ENCODE measurements around the gene TBX6. TPM values are rescaled to one million over a fixed set of nuclear protein-coding genes. Genes with fewer than 3 reads are reported as not detected.

TBX6 gene
- total and polyA plus RNA-seq, 10 of the 15 experiments (the other 5 are each of a cell fraction or from before 2014, with no cell fraction given): 0.08 to 0.90 (median 0.31) TPM; not detected in 2

- peaks cover 51% of the 10 kb centered on the region for H3K79me2 ChIP-seq (ENCODE audit: control insufficient read depth, insufficient read depth, low read length)
- no peak overlapping the region for H3K4me3 ChIP-seq
- peaks cover 26% of the 10 kb centered on the region for H3K4me1 ChIP-seq (ENCODE audit: control insufficient read depth, insufficient read depth, low read length)
- ChIA-PET CTCF (interaction anchor here (1.1 kb wide), 1 partner anchor 21 kb away, joined by 3 read pairs; the partner anchor contains the start of gene TBX6), RAD21 (ENCODE audit: unreplicated experiment) (no interaction called here), SMC1A (ENCODE audit: uncharacterized antibody, unreplicated experiment) (no interaction called here), POLR2A (no interaction called here)
- in situ Hi-C loops (cut with MboI): no loop called here
- no peak overlapping the region for H2AFZ ChIP-seq (ENCODE audit: control insufficient read depth, low read depth, low read length)
- H3K9me3 ChIP-seq (replicated peaks; ENCODE audit: control insufficient read depth, insufficient read depth, low read length): no peaks in the 10 kb centered on the region
- H3K27ac ChIP-seq (ENCODE audit: control insufficient read depth, insufficient read depth): no peak overlapping the region
- H3K27me3 ChIP-seq (replicated peaks in 1 of 2; ENCODE audit: control insufficient read depth in 2 of 2, insufficient read depth in 2 of 2, low read length in 1 of 2): no peaks in the 10 kb centered on the region
- peaks cover 30 to 32% of the 10 kb centered on the region in 2 experiments for H3K36me3 ChIP-seq (ENCODE audit: control insufficient read depth in 2 of 2, insufficient read depth in 2 of 2, low read length in 1 of 2)
- ATAC-seq (no peak), DNase-seq (ENCODE audit: low read depth, low spot score) (no peak), FAIRE-seq (no peak)
- TF ChIP-seq EGR1 (IDR thresholded peaks at IDR 0.05; ENCODE audit: borderline replicate concordance in 1 of 2, low read depth in 2 of 2, low read length in 2 of 2) (no peak), NFYA (IDR thresholded peaks at IDR 0.05; ENCODE audit: borderline replicate concordance, low read depth, low read length) (no peak), HDAC6 (IDR thresholded peaks at IDR 0.05; ENCODE audit: unreplicated experiment) (no peak), POLR2AphosphoS2 (IDR thresholded peaks at IDR 0.05; ENCODE audit: low read depth, low read length) (peak; percentile 47; the same call in 1 of the 2 replicates)
- no TSS peak for BruUV-seq (replicated peaks)
- intact Hi-C loops (cut with micrococcal nuclease; ENCODE audit: unreplicated experiment): no loop called here
- H4K20me1 ChIP-seq (ENCODE audit: control insufficient read depth, insufficient read depth): peaks cover 24% of the 10 kb centered on the region
- no peak overlapping the region for H3K9ac ChIP-seq (ENCODE audit: control insufficient read depth, insufficient read depth, low read length)
- H3K4me2 ChIP-seq (ENCODE audit: control insufficient read depth, insufficient read depth): no peak overlapping the region
These were observed 21.2 kb downstream of the TBX6 start for GRCh38 chr16:30070490-30070889.

- peak overlapping the region; percentile 66 for H3K4me2 ChIP-seq (ENCODE audit: control insufficient read depth, insufficient read depth)
These were observed 21.9 kb downstream of the TBX6 start for GRCh38 chr16:30069611-30070462.

More at GRCh38 chr16:30069611-30070462, 21.9 kb downstream of the TBX6 start:
- CTCF ChIA-PET: interaction anchor here (1.1 kb wide), 1 partner anchor 22 kb away, joined by 3 read pairs; the partner anchor contains the start of gene TBX6
- FAIRE-seq: no peak
- Histone ChIP-seq H2AFZ (ENCODE audit: control insufficient read depth, low read depth, low read length) (no peak overlapping the region), H4K20me1 (ENCODE audit: control insufficient read depth, insufficient read depth) (peaks cover 24% of the 10 kb centered on the region), H3K27ac (ENCODE audit: control insufficient read depth, insufficient read depth) (no peak overlapping the region), H3K79me2 (ENCODE audit: control insufficient read depth, insufficient read depth, low read length) (peaks cover 56% of the 10 kb centered on the region), H3K4me3 (no peak overlapping the region; the same call in 1 of the 2 replicates), H3K9ac (ENCODE audit: control insufficient read depth, insufficient read depth, low read length) (no peak overlapping the region), H3K9me3 (replicated peaks; ENCODE audit: control insufficient read depth, insufficient read depth, low read length) (no peaks in the 10 kb centered on the region), H3K4me1 (ENCODE audit: control insufficient read depth, insufficient read depth, low read length) (peaks cover 24% of the 10 kb centered on the region), H3K36me3 (ENCODE audit: control insufficient read depth in 2 of 2, insufficient read depth in 2 of 2, low read length in 1 of 2) (peaks cover 30 to 32% of the 10 kb centered on the region in 2 experiments), H3K27me3 (replicated peaks in 1 of 2; ENCODE audit: control insufficient read depth in 2 of 2, insufficient read depth in 2 of 2, low read length in 1 of 2) (no peaks in the 10 kb centered on the region)
- in situ Hi-C loops (cut with MboI): no loop called here
- BruUV-seq (replicated peaks): TSS peak; percentile 61
- ATAC-seq: no peak
- WGBS (ENCODE audit: insufficient coverage, insufficient replicate concordance, low lambda C conversion rate, missing lambda C conversion rate): 96% methylated on average over 31 of the region's 31 CpGs
- DNase-seq (ENCODE audit: low read depth, low spot score): no peak
- POLR2A ChIA-PET: interaction anchor here (1.2 kb wide), 1 partner anchor 14 kb away, joined by 3 read pairs; no protein-coding TSS in a partner anchor
- SMC1A ChIA-PET (ENCODE audit: uncharacterized antibody, unreplicated experiment): no interaction called here
- RAD21 ChIA-PET (ENCODE audit: unreplicated experiment): no interaction called here
- TF ChIP-seq BHLHE40 (IDR thresholded peaks at IDR 0.05; ENCODE audit: borderline replicate concordance in 1 of 2, low read depth in 2 of 2, low read length in 1 of 2) (no peak), ZNF384 (IDR thresholded peaks at IDR 0.05; ENCODE audit: borderline replicate concordance, low read depth, low read length) (no peak), YBX1 (IDR thresholded peaks at IDR 0.05) (no peak), IKZF1 (conservative IDR thresholded peaks at IDR 0.05) (no peak), POLR2AphosphoS2 (IDR thresholded peaks at IDR 0.05; ENCODE audit: low read depth, low read length) (0 out of 2 replicates have a peak, but pooled peaks have one; percentile 62), TARDBP (IDR thresholded peaks at IDR 0.05; ENCODE audit: borderline replicate concordance) (no peak), MEF2A (IDR thresholded peaks at IDR 0.05; ENCODE audit: insufficient read depth, low read depth, low read length) (no peak), E4F1 (IDR thresholded peaks at IDR 0.05; ENCODE audit: borderline replicate concordance, partially characterized antibody) (no peak)
- intact Hi-C loops (cut with micrococcal nuclease; ENCODE audit: unreplicated experiment): no loop called here

Data from GM12878 (cell line).